GM19438 (cell line): ENCODE data around the gene INTS15.
"Not testable (repeated sequence)": the region's sequence is repeated elsewhere in the genome, so short reads cannot be mapped to it uniquely, and the experiment has no call there.

ENCODE experiments used
- ATAC-seq: cut with Tn5 transposase; IDR thresholded peaks from one replicate; pipeline ENCODE4 v1.9.1; 2021; ENCODE audit warnings: low read depth; ENCODE audit not compliant: unreplicated experiment

Gene INTS15

DNA sequence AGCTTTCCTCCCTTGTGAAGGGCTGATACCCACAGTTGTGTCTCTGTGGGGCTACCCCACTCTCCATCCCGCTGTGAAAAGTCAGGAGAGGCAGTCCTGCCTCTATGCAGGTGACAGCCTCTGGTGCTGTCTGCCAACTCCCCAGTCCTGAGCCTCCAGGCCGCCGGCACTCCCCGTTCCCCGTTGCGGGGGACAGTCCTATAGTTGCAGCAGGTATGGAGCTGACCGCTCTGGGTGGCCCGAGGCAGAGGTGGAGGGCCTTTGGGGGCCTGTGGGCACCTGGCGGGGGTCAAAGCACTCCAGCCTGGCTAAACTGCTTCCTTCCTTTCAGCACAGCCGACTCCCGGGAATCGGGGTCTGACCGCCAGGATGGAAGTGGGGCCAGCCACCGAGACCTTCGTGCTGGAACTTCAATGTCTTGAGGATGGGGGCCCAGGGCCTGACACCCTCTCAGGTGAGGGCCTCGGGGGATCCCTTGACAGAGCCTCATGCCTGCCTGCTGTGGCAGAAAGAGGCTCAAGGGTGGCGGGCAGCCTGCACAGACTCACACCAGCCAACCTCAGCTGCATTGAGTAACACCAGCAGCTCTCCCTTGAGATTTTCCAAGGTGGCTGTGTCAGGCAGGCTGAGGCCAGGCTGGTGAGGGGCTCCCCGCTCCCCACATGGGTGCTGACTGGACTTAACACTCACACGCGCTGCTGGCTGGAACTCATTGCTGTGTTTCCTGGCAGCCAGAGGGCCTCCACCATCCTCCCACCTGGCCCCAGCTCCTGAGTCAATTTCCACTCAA lies 27.2 kb downstream of the INTS15 start:
- ATAC-seq: no peak

DNA sequence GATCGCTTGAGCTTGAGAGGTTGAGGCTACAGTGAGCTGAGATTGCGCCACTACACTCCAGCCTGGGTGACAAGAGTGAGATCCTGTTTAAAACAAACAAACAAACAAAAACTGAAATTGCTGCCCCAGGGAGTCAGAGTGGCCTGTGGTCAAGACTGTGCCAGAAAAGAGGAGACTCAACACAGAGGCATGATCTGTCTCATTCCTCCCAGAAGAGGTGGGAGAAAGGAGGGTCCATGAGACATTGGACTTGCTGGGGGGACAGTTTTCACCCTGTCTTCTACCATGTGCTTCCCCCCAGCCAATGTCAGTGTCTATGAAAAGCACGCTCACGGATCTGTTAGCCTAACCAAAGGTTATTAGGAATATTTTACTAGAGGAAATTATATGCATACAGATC lies 28.8 kb downstream of the INTS15 start:
- no peak for ATAC-seq

DNA sequence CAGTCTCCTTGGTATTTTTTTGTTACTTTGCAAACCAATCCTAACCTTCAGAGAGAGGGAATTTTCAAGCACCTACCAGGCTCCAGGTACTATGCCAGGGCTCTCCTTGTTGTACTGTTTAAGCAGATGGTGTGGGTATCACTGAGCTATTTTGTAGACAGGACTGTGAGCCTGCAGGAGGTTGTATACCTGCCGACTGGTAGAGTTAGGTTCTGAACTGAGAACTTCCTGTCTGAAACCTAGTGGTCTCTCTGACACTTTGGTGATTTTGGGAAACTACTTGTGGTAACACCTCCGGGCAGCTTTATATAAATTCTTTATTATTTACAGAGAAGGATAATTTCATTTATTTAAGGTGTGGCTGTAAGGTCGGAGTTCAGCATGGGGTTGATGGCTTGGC lies 30.1 kb downstream of the INTS15 start:
- ATAC-seq: no peak

DNA sequence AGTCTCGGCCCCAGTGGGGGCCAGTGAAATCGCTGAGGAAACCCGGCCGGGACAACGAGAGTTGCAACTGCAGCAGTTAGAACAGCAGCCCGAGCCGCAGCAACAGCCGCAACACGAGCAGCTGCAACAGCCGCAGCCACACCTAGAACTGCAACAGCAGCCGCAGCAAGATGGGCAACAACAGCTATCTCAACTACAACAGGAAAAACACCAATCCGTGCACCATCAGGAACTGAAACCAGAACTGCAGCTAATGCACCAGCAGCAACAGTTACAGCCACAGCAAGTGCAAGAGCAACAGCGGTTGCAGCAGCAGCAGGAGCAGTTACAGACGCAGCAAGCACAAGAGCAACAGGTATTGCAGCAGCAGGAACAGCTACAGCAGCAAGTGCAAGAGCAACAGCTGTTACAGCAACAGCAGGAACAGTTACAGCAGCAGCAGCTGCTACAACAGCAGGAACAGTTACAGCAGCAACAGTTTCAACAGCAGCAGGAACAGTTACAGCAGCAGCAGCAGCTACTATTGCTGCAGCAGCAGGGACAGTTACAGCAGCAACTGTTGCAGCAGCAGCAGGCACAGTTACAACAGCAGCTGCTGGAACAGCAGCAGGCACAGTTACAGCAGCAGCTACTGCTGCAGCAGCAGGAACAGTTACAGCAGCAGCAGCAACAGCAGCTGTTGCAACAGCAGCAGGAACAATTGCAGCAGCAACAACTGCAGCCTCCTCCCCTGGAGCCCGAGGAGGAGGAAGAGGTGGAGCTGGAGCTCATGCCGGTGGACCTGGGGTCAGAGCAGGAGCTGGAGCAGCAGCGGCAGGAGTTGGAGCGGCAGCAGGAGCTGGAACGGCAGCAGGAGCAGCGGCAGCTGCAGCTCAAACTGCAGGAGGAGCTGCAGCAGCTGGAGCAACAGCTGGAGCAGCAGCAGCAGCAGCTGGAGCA lies 31.6 kb downstream of the INTS15 start:
- no peak for ATAC-seq

DNA sequence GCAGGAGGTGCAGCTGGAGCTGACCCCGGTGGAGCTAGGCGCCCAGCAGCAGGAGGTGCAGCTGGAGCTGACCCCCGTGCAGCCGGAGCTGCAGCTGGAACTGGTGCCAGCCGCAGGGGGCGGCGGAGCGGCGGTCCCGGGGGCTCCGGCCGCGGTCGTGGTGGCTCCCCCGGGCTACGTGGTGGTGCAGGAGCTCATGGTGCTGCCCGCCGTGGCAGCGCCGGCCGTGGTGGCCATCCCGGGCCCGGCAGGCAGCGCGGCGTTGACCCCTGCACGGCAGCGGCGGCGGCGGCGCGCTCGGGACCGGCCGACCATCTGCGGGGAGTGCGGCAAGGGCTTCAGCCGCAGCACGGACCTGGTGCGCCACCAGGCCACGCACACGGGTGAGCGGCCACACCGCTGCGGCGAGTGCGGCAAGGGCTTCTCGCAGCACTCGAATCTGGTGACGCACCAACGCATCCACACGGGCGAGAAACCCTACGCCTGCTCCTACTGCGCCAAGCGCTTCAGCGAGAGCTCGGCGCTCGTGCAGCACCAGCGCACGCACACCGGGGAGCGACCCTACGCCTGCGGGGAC lies 32.4 kb downstream of the INTS15 start:
- no peak for ATAC-seq

DNA sequence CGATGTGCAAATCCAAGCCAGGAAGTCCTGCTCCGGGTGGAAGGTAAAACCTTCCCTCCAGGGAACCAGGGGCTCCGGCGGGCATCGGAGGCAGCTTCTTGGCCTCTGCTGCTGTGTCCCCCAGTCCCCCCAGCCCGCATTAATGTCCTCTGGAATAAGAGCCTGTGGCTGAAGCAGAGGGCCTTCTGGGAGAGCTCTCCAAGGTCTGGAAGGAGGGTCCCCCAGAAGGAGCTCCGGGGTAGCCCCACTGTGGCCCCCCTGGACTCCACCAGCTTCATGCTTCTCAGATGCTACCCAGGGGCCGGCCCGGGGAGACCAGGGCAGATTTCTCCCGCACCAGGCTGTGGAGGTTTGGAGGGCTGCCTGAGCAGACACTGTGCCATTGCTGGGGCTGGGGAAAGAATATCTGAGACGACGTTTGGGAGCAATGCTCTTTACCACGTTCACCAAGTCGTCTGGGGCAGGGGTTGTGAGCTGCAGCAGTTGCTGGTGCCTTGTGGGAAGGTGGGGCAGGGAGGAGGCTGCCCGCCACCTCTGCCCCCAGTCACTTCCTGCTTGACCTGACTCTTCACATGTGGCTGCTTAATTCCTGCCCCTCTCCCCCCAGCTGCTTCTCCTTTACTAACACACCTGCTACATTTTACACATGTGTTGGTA lies 33.9 kb downstream of the INTS15 start:
- no peak for ATAC-seq

DNA sequence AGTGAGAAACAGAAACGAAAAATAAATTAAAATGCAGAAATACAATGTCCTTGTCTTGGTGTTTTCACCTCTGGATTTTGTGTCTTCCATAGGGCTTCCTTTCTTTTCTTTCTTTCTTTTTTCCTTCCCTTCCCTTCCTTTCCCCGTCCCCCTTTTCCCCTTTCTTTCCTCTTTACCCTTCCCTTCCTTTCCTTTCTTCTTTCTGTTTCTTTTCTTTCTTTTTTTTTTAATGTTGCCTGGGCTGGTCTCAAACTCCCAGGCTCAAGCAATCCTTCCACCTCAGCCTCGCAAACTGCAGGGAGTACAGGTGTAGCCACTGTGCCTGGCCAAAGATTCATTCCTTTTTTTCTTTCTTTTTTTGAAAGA lies 34.4 kb downstream of the INTS15 start:
- ATAC-seq: no peak

DNA sequence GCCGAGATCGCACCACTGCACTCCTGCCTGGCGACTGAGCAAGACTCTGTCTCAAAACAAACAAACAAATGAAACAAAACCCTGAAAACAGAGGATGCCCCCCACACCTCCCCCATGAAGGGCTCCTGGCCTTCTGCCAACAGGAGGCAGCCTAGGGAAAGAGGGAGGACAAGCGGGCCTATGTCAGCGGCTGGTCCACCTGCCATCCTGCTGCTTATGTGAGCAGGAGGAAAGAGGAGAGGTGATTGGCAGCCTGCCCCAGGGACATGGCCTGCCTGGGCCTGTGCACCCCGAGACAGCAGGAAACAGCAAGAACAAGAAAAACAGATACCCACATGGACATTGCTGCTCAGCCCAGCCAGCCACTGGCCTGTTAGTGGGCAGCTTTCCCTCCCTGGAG lies 38.2 kb downstream of the INTS15 start:
- ATAC-seq: no peak

DNA sequence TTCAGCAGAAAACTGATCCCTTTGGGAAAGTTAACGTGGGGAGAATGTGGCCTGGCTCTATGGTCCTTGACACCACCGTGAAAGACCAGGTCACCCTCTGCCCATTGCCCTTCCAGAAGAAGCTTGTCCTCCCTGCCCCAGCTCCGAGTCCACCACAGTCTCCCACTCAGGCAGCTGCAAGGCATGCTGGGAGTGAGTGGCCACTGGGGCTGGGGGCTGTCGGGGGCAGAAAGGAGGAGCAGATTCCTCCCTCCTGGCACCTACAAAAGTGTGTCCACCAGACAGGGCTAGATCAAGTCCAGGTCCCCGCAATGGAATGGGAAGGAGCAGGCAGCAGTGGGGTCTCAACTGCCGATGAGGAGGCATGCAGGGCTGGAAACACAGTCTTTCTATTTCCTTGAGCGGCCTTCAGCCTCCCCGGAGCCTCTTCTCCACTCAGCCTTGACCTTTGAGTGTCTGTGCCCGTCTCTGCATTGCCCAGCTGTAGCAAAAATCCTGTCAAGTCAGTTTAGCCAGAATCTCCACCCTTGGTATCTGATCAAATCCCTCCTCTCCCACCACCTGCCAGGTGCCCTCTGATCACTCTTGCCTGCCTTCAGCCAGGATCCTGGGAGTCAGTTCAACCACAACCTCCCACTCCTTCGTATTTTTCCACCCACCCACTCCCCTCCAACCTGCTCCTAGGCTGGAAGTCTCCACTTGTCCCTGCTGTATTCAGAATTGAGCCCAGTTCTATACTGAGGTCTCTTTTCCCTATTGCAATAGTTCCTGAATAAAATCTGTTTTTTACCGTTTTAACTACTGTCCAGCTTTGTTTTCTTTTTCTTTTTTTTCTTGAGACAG lies 40.4 kb downstream of the INTS15 start:
- no peak for ATAC-seq

DNA sequence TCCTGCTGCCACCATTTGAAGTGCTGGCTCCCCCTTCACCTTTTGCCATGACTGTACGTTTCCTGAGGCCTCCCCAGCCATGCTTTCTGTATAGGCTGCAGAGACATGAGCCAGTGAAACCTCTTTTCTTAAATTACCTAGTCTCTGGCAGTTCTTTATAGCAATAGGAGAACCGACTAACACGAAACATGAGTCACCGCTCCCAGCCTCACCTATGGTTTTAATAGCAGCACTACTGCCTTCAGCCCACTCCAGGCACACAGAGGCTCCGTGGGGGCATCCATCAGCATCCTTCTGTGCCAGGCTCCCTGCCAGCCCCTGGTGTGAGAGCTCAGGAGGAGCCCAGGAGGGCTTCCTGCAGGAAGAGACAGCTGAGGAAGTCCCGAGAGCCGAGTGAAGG lies 41.8 kb downstream of the INTS15 start:
- no peak for ATAC-seq

DNA sequence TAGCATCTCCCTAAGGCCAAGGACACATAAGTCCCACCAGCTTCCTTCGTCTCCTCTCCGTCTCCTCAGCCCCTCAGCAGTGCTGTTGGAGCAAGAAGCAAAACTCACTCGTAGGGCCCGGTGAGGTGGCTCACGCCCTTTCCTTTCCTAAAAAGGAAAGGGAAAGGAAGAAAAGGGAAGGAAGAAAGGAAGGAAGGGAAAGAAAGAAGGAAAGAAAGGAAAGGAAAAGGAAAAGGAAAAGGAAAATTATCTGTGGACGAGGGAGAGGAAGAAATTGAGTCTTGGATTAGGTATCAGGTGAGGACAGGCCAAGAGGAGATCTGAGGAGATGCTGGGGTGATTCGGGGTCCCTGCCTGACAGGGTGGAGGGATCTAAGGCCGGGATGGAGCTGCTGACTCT lies 44.2 kb downstream of the INTS15 start:
- ATAC-seq: no peak

DNA sequence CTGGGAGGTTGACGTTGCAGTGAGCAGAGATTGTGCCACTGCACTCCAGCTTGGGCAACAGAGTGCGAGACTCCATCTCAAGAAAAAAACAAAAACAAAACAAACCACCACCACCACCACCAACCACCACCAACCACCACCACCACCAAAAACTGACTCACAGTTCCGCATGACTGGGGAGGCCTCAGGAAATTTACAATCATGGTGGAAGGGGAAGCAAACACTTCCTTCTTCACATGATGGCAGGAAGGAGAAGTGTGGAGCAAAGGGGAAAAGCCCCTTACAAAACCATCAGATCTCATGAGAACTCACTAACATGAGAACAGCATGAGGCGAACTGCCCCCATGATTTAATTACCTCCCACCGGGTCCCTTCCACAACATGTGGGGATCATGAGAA lies 45.1 kb downstream of the INTS15 start:
- ATAC-seq: not testable (repeated sequence)

DNA sequence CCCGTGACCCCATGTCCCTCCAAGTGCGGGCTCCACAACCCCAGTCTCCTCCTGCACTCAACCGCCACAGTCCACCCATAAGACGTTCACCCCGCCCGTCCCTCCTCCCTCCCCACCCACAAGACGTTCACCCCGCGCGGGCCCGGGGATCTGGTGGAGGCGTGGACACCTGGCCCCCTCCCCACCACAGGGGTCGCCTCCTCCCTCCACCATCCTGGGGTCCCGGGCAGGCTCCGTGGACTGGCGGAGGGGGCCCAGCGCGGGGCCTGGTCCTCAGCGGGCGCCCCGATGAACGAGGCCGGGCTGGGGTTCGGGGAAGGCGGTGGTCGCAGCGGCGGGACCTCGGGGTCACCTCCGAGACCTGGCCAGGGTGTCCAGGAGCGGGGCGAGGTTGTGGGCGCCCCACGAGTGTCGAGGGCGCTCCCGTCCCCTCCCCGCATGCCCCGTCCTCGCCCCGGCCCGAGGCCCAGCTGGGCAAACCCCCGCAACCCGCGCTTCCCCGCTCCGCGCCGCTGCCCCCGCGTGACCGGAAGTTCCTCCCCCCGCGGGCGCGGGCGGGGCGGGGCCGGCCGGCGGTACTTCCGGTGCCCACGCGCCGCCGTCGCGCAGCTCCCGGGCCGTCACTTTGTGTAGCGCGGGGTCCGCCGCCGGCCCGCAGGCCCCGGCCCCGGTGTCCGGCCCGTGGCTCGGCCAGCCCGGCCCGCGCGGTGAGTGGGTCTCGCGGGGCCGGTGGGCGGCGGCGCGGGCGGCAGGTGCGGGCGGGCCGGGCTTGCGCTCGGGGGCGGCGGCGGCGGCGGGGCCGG lies 47.1 kb downstream of the INTS15 start, which contains the start of gene ZNF316:
TSS of gene ZNF316 (plus strand) at position 578 of the 803 bp plus-strand sequence. CDS start 5,092 bp downstream, outside the sequence.
- ATAC-seq: peak; percentile 61

DNA sequence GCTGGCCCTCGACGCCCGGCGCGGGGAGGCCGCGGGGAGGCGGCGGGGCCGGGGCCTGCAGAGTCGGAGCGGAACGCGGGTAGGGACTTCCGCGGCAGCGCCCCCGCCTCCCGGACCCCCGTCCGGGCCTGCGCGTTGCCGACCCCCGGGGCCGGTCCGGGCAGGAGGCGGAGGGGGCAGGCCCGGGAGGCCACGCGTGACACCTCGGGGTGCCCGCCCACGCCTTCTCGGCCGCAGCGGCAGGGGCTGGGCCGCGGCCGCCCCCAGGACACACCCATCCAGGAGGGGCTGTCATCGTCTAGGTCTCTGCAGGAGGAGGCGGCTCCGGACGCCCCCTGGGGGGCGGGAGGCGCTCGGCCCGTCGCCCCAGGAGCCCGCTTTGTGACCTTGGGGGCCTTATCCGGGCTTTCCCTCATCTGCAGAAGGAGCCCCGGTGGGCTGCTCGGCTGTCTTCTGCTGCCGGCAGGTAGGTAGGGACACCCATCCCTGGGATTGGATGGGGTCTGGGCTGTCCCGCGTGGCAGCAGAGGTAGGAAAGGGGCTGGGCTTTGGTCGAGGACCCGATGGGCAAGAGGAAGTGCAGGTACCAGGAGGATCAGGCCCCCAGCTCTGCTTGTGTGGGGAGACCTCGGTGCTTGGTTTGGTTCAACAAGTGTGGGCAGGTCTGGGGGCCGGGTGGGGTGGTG lies 47.9 kb downstream of the INTS15 start:
- peak; percentile 81 for ATAC-seq

DNA sequence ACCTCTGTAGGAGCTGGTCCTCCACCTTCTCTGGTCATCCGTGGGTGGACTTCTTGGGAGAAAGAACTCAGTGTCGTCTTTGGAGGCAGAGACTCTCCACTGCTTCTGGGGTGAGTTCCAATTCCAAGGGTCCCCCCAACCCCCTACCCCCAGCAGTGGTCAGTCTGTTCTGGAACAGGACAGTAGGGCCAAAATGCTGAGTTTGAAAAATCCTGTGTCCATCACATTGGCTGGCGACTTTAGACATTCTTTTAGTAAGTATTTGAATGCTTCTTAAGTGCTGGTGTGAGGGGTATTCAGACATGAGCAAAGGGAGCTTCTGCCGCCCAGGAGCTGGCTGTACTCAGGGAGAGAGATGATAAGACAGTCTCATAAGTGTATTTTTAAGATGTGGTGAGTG lies 49.2 kb downstream of the INTS15 start:
- ATAC-seq: no peak

DNA sequence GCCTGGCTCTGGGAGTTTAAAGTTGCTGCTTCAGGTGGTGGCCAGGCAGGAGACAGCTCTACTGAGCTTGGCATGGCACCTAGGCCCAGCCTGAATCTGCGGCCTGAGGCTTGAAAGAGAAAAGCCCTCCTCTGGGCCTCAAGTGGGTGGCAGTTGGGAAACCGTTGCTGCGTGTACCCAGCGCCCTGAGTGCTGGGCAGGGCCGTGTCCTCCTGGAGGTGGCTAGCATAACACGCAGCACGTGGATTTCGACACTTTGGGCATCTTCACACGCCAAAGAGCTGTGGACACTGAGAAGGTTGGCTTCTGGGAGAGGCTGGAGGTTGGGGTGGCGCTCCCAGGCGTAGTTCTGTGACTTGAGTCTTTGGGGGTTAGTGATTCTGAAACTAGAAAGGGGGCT lies 49.8 kb downstream of the INTS15 start:
- no peak for ATAC-seq

DNA sequence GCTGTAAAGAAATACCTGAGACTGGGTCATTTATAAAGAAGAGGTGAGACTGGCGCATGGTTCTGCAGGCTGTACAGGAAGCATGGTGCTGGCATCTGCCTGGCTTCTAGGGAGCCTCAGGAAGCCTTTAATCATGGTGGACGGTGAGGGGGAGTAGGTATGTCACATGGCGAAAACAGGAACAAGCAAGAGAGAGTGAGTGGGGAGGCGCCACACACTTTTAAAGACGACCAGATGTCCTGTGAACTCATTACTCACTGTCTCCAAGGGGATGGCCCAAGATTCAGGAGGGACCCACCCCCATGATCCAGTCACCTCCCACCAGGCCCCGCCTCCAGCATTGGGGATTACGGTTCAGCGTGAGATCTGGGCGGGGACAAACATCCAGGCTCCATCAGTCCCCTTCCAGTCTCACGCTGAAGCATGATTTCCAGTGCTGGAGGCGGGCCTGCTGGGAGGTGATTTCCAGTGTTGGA lies 50.5 kb downstream of the INTS15 start:
- ATAC-seq: no peak

DNA sequence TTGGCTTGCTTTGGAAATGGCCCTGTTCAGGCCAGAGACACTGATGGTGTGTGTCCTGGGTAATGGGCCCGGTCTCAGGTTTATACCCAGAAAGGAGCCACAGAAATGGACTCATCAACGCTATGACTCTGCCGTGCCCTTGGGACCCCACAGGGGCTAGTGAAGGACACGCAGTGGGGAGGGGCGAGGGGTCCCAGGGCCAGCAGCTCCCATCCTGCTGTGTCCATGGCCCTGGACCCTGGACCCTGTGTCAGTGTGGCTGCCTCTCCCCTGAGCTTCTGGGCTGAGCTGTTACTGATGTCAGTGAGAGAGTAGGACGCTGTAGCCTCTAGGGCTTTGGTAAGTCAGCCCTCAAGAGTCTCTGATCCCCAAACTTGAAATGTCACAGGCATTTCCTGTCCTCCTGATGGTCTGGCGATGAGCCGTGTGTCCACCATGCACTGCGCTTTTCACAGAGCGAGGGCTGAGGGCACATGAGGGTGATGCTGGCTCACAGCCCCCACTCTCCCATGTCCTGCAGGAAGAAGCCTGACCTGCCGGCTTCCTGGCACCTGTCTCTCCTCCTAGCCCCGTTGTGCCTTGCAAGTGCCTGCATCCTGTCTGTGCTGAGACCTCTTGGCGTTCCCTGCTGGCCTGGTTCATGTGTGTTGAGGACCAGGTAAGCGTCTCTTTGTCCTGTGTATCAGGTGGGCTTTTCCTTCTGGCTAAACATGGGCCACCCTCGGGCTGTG lies 51.6 kb downstream of the INTS15 start:
- ATAC-seq: no peak
